Smooth muscle cell (in vitro differentiated cells): ENCODE data around the gene PIP4K2C. TPM values are rescaled to one million over a fixed set of nuclear protein-coding genes. Genes with fewer than 3 reads are reported as not detected.
A peak's percentile ranks its signal among the peaks of the same experiment; 100 is the strongest.

Experiments used
- DNase-seq: peaks from one replicate; lab custom pipeline; 2025; ENCODE audit not compliant: unreplicated experiment; lab: John Stamatoyannopoulos, UW
- H2AFZ ChIP-seq: fragments of 200-600 bp; sonication (generic); 2 replicates; pipeline ENCODE4 v1.6.0; 2016; ENCODE audit warnings: antibody characterized with exemption, low read depth, mild to moderate bottlenecking
- H3F3A ChIP-seq: fragments of 200-600 bp; sonication (generic); 2 replicates; pipeline ENCODE4 v1.6.0; 2017; ENCODE audit warnings: antibody characterized with exemption, low read depth
- H3K27ac ChIP-seq: fragments of 200-600 bp; sonication (generic); 2 replicates; pipeline ENCODE4 v1.5.1; 2016; ENCODE audit warnings: low read depth, mild to moderate bottlenecking
- H3K27me3 ChIP-seq: fragments of 200-600 bp; sonication (generic); 2 replicates; pipeline ENCODE4 v1.6.1; 2016; ENCODE audit warnings: low read depth, mild to moderate bottlenecking
- H3K36me3 ChIP-seq: fragments of 200-600 bp; sonication (generic); 2 replicates; pipeline ENCODE4 v1.5.1; 2016; ENCODE audit warnings: low read depth
- H3K4me1 ChIP-seq: fragments of 200-600 bp; sonication (generic); 2 replicates; pipeline ENCODE4 v1.5.1; 2016; ENCODE audit warnings: low read depth
- H3K4me2 ChIP-seq: fragments of 200-600 bp; sonication (generic); 2 replicates; pipeline ENCODE4 v1.6.0; 2016; ENCODE audit warnings: mild to moderate bottlenecking
- H3K4me3 ChIP-seq: fragments of 200-600 bp; sonication (generic); 2 replicates; pipeline ENCODE4 v1.5.1; 2016; ENCODE audit warnings: mild to moderate bottlenecking
- H3K79me2 ChIP-seq: fragments of 200-600 bp; sonication (generic); 2 replicates; pipeline ENCODE4 v1.6.0; 2016; ENCODE audit warnings: low read depth, mild to moderate bottlenecking
- H3K9ac ChIP-seq: fragments of 200-600 bp; sonication (generic); 2 replicates; pipeline ENCODE4 v1.6.0; 2016; ENCODE audit warnings: low read depth
- H3K9me3 ChIP-seq: fragments of 200-600 bp; sonication (generic); replicated peaks from 2 replicates; pipeline ENCODE4 v1.5.1; 2016; ENCODE audit warnings: low read depth
- H4K20me1 ChIP-seq: fragments of 200-600 bp; sonication (generic); 2 replicates; pipeline ENCODE4 v1.6.0; 2016; ENCODE audit warnings: low read depth
- WGBS: methylation state at CpG from one replicate; pipeline ENCODE4 v1.1.7; 2016; ENCODE audit warnings: low lambda C conversion rate; 5-methylcytosine and 5-hydroxymethylcytosine counted together
- polyA plus RNA-seq: library from polyadenylated mRNA; unstranded; fragments of >200 nt; fragmentation: Nextera tagmentation; extraction: Ambion mirVana; gene quantifications from 2 replicates; pipeline ENCODE4 v1.2.1, GENCODE V29; 2016
- total RNA-seq: library from RNA; depleted of rRNA; stranded (reverse); fragments of >200 nt; gene quantifications from 2 replicates; pipeline ENCODE4 v1.2.3, GENCODE V29; 2014
- TF ChIP-seq, protein P1 (sequence below): fragments of 200-600 bp; sonication (generic); IDR thresholded peaks from 2 replicates; pipeline ENCODE4 v1.5.1; 2017; ENCODE audit warnings: borderline replicate concordance, mild to moderate bottlenecking, antibody characterized with exemption; ENCODE audit not compliant: insufficient read depth, poor library complexity, severe bottlenecking

Gene PIP4K2C
- total and polyA plus RNA-seq, 2 experiments from 2014 or later: 33.3 to 39.5 TPM

DNA sequence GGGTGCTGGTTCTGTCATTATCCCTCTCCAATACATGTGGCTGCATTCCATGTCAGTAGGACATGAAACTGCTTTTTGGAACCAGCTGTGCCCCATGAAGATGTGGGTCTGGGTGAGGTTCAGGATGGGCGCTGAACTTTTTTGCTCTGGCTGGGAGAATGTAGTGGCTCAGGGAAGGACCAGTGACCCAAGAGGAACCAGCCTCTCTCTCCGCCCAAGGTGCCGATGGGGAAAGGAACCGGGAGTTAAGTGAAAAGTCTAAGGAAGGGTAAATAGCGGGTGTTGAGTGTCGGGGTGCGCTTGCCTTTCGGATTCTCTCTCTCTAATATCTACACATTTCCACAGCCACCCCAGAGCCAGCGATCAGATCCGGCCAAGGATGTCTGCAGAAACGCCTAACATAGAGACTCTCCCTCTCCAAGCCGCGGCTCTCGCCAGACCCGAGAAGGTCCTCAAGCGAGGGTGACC, 28.0 kb downstream of the PIP4K2C start:
- TF ChIP-seq, protein P1, sequence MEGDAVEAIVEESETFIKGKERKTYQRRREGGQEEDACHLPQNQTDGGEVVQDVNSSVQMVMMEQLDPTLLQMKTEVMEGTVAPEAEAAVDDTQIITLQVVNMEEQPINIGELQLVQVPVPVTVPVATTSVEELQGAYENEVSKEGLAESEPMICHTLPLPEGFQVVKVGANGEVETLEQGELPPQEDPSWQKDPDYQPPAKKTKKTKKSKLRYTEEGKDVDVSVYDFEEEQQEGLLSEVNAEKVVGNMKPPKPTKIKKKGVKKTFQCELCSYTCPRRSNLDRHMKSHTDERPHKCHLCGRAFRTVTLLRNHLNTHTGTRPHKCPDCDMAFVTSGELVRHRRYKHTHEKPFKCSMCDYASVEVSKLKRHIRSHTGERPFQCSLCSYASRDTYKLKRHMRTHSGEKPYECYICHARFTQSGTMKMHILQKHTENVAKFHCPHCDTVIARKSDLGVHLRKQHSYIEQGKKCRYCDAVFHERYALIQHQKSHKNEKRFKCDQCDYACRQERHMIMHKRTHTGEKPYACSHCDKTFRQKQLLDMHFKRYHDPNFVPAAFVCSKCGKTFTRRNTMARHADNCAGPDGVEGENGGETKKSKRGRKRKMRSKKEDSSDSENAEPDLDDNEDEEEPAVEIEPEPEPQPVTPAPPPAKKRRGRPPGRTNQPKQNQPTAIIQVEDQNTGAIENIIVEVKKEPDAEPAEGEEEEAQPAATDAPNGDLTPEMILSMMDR: no peak
- Histone ChIP-seq H3K4me1 (peaks cover 12% of the 10 kb centered on the region), H3K36me3 (no peaks in the 10 kb centered on the region), H3K4me2 (no peak overlapping the region), H3K27ac (no peak overlapping the region), H3F3A (peaks cover 9% of the 10 kb centered on the region), H4K20me1 (peaks cover 4% of the 10 kb centered on the region), H3K27me3 (peaks cover 65% of the 10 kb centered on the region), H3K9ac (no peak overlapping the region), H3K9me3 (no peaks in the 10 kb centered on the region), H3K4me3 (no peak overlapping the region), H2AFZ (no peak overlapping the region), H3K79me2 (no peaks in the 10 kb centered on the region)
- 39% methylated on average over 14 of the region's 16 CpGs for WGBS
- no peak for DNase-seq

DNA sequence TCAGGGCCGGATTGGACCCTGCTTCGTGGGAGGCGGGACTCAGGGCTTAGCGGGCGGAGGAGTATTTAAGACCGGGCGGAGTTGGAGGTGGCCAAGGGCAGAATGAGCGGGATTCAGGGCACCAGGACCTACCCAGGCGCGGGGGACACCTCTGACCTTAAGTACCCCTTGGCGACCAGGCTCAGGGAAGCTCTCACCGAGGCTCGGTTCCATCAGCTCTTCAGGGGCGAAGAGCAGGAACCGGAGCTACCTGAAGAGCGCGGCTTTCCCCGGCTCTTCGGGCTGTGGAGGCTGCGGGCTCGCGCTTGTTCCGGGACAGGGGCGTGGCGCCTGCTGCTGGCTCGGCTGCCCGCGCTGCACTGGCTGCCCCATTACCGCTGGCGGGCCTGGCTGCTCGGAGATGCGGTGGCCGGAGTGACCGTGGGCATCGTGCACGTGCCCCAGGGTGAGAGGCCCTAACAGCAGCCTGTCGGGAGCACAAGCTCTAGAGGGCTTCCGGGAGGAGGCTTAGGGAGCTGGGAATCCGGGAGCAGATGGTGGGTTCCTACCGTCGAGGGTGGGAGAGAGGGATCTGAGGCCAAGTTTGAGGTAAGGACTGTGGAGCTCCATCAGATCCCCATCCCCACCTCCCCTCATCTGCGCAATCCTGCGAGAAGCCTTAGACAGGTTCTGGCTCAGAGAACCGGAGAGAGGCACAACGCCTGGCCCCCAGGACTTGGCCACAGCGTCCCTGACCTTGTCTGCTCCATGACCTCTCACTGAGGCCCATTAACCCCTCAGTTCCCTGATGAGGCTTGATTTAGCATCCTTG, 28.6 kb downstream of the PIP4K2C start:
- no peaks in the 10 kb centered on the region for H3K36me3 ChIP-seq
- peaks cover 4% of the 10 kb centered on the region for H4K20me1 ChIP-seq
- no peak overlapping the region for H2AFZ ChIP-seq
- H3K27ac ChIP-seq: no peak overlapping the region
- TF ChIP-seq, protein P1: no peak
- H3K79me2 ChIP-seq: no peaks in the 10 kb centered on the region
- no peak overlapping the region for H3K4me2 ChIP-seq
- no peak overlapping the region for H3K4me3 ChIP-seq
- no peaks in the 10 kb centered on the region for H3K9me3 ChIP-seq
- peaks cover 12% of the 10 kb centered on the region for H3K4me1 ChIP-seq
- WGBS: 13% methylated on average over 46 of the region's 46 CpGs
- no peak for DNase-seq
- peaks cover 71% of the 10 kb centered on the region for H3K27me3 ChIP-seq
- peaks cover 9% of the 10 kb centered on the region for H3F3A ChIP-seq
- H3K9ac ChIP-seq: no peak overlapping the region

GRCh38 chr12:57620245-57620935, 29.4 kb downstream of the PIP4K2C start:
- peaks cover 12% of the 10 kb centered on the region for H3K4me1 ChIP-seq
- TF ChIP-seq, protein P1: no peak
- no peak overlapping the region for H3K9ac ChIP-seq
- no peaks in the 10 kb centered on the region for H3K79me2 ChIP-seq
- H3K9me3 ChIP-seq: no peaks in the 10 kb centered on the region
- H2AFZ ChIP-seq: no peak overlapping the region
- H3K4me2 ChIP-seq: peak overlapping the region; percentile 98
- no peak overlapping the region for H3K4me3 ChIP-seq
- H3K36me3 ChIP-seq: no peaks in the 10 kb centered on the region
- H3F3A ChIP-seq: peaks cover 9% of the 10 kb centered on the region
- peaks cover 79% of the 10 kb centered on the region for H3K27me3 ChIP-seq
- peaks cover 4% of the 10 kb centered on the region for H4K20me1 ChIP-seq
- no peak for DNase-seq
- H3K27ac ChIP-seq: no peak overlapping the region
- WGBS: 16% methylated on average over 7 of the region's 13 CpGs
